Measurements from ENCODE around the gene FBXO31. TPM values are rescaled to one million over a fixed set of nuclear protein-coding genes. Genes with fewer than 3 reads are reported as not detected.
"Not testable (repeated sequence)": the region's sequence is repeated elsewhere in the genome, so short reads cannot be mapped to it uniquely, and the experiment has no call there.

The FBXO31 gene
- total RNA-seq, 2 experiments from 2014 or later: 36.6 TPM

DNA sequence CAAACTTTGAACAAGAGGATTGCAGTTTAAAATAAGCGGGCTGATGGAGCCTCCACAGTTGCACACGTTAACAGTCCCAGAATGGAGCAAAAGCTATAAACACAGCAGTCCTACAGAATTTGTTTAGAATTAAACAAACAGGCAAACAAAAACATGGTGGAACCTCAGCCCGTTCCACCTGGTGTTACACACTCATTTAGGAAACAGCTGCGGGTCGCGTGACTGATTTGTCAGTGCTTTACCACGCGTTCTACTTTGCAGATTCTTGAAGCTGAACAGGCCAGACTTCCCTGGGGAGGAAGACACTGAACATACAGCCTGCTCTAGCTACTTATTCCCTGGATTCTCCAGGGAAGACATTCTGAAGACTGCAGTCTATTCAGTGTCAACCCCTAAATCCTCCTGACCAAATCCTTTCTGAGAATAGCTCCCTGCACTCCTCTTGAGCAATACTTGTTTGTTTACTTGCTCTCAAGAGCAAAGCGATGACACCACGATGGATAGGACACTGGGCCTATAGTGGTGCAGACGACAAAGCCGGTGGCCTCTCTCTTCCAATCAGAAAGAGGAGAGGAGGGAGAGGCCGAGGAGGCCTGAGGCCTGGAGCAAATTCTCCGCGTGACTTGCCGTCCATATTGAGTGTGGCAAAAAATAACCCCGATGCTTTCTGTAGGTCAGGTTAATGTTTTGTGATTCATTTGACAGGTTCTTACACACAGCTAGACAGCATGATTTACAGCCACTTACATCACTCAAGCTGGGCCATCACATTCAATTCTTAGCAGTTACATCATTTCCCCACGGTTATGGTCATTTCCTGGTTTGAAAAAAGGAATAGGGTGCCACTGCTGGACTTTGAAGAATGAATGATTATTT is 4.6 kb upstream of the FBXO31 start:
- H3K27ac Mint-ChIP-seq: peak overlapping the region; percentile 95
- POLR2A ChIA-PET: interaction anchor here (0.7 to 3.8 kb wide), 7 partner anchors 11 to 378 kb away, joined by 3 to 24 read pairs (median 3); partner anchors contain the start of gene C16orf95
- H3K4me3 Mint-ChIP-seq: peak overlapping the region; percentile 67
- H3K36me3 Mint-ChIP-seq: peaks cover 2% of the 10 kb centered on the region
- ATAC-seq (ENCODE audit: low read depth) (peak; percentile 68), DNase-seq (peak; percentile 71)
- no peaks in the 10 kb centered on the region for H3K9me3 Mint-ChIP-seq
- peaks cover 30% of the 10 kb centered on the region for H3K4me1 Mint-ChIP-seq
- H3K27me3 Mint-ChIP-seq: no peaks in the 10 kb centered on the region

DNA sequence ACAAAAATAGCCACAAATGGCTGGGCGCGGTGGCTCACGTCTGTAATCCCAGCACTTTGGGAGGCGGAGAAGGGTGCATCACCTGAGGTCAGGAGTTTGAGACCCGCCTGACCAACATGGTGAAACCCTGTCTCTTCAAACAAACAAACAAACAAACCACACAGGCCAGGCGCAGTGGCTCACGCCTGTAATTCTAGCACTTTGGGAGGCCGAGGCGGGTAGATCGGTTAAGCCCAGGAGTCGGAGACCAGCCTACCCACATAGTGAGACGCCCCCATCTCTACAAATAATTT is 1.2 kb upstream of the FBXO31 start:
- not testable (repeated sequence) for DNase-seq; H3K36me3 Mint-ChIP-seq; H3K27me3 Mint-ChIP-seq; H3K9me3 Mint-ChIP-seq; ATAC-seq (ENCODE audit: low read depth)
- Mint-ChIP-seq H3K27ac (peak overlapping the region; percentile 96), H3K4me3 (peak overlapping the region; percentile 84), H3K4me1 (peaks cover 50% of the 10 kb centered on the region)
- POLR2A ChIA-PET: interaction anchor here (1.0 to 4.4 kb wide), 4 partner anchors 9 to 396 kb away, joined by 4 to 44 read pairs (median 18); partner anchors contain the start of gene C16orf95

DNA sequence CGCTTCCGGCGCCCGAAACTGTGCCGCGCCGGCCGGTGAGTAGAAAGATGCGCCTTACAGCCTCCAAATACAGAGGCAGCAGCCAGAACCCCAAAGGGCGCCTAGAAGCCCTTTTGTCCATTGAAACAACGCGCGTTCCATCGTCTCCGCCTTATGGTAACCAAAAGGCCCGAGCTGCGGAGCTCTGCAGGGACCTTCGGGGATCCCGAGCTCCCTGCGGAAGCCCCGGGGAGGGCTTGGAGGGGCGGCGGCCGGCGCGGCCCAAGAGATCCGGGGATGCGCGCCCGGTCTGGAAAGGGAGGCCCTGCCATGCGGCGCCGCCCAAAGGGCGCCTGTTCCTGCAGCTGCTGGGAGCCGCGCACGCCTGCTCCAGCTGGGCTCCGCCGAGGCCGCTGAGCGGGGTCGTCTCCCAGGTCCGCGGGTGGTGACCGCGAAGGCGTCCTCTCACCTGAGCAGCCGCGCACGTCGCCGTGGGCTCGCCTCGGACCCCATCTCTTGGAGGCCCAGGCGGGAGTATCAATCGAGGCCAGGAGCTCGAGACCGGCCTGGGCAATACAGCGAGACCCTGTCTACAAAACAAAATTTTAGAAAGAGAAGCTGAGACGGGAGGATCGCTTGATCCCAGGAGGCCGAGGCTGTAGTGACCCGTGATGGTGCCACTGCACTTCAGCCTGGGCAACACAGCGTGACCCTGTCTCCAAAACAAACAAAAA is 742 bp upstream of the FBXO31 start:
- Mint-ChIP-seq H3K36me3 (peaks cover 2% of the 10 kb centered on the region), H3K27me3 (no peaks in the 10 kb centered on the region), H3K27ac (peak overlapping the region; percentile 96), H3K4me1 (peaks cover 47% of the 10 kb centered on the region), H3K4me3 (peak overlapping the region; percentile 84), H3K9me3 (no peaks in the 10 kb centered on the region)
- DNase-seq: no peak
- POLR2A ChIA-PET: interaction anchor here (0.6 to 4.4 kb wide), 13 partner anchors 9 to 396 kb away, joined by 3 to 44 read pairs (median 6); partner anchors contain the start of genes C16orf95 and KLHDC4
- ATAC-seq (ENCODE audit: low read depth): peak; percentile 5

DNA sequence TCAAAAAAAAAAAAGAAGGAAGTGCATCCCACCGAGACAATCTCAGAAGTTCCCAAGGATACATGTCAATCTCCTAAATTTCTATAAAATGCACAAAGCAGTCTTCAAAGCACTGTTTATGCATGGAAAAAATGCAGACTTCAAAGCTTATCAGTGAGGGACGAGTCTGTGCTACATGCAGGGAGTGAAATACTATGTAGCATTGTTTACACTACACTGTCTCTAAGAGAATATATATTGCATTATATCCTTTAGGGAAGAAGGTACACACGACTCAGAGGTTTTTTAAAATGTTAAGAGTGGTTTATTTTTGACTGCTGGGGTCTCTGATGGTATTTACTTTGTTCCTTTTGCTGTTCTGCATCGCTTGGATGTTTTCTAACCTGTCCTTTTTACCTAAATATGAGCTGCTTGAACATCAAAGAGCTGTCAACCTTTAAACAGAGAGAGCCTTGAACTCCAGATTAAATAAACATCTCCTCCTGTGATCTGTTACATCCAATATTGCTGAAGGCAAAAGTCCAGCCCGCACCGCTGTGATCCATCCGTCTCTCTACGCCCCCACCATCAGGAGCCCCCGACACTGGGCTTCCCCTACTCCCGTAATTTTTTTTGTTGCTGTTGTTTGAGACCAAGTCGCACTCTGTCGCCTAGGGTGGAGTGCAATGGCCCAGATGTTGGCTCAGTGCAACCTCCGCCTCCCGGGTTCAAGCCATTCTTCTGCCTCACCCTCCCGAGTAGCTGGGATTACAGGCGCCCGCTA is 1.4 kb downstream of the FBXO31 start:
- Mint-ChIP-seq H3K27ac (peak overlapping the region; percentile 91), H3K9me3 (no peaks in the 10 kb centered on the region), H3K27me3 (no peaks in the 10 kb centered on the region), H3K4me1 (peaks cover 35% of the 10 kb centered on the region), H3K36me3 (peaks cover 4% of the 10 kb centered on the region), H3K4me3 (peak overlapping the region; percentile 93)
- ATAC-seq (ENCODE audit: low read depth): no peak
- no peak for DNase-seq
- POLR2A ChIA-PET: interaction anchor here (0.7 to 4.4 kb wide), 8 partner anchors 11 to 582 kb away, joined by 3 to 44 read pairs (median 10); partner anchors contain the start of genes C16orf95 and KLHDC4

DNA sequence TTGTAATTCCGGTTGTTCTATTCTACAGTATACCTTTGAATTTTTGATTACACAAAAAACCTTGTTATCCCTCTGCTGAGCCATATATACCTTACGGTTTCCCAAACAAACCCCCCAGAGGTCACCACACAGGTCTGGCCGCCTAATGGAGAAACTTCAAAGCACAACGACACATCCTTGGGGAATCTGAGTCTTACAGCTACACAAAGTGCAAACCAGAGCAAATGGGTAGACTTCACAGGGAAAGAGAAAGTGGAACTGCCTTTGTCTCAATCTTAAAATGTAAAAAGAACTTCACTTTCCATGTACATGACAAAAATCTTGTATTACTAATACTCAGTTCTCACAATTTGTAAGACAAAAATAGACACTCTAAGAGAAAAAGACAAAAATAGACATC is 2.7 kb downstream of the FBXO31 start:
- H3K36me3 Mint-ChIP-seq: peaks cover 9% of the 10 kb centered on the region
- peak overlapping the region; percentile 93 for H3K4me3 Mint-ChIP-seq
- no peak for ATAC-seq (ENCODE audit: low read depth)
- peaks cover 36% of the 10 kb centered on the region for H3K4me1 Mint-ChIP-seq
- no peaks in the 10 kb centered on the region for H3K27me3 Mint-ChIP-seq
- DNase-seq: peak; percentile 4
- POLR2A ChIA-PET: no interaction called here
- no peaks in the 10 kb centered on the region for H3K9me3 Mint-ChIP-seq
- peak overlapping the region; percentile 67 for H3K27ac Mint-ChIP-seq

DNA sequence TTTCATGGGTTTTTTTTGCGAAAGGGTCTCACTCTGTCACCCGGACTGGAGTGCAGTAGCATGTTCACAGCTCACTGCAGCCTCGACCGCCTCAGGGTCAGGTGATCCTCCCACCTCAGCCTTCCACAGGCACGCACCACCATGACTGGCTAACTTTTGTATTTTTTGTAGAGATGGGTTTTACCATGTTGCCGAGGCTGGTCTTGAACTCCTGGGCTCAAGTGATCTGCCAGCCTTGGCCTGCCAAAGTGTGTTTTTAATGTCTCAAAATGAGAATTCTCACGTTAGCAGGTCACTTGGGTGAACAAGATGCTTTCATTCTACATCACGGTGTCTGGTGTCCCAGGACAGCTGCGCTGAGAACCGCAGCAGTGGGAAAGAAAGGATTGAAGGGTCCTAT is 3.2 kb downstream of the FBXO31 start:
- DNase-seq (peak; percentile 4), ATAC-seq (ENCODE audit: low read depth) (no peak)
- peaks cover 37% of the 10 kb centered on the region for H3K4me1 Mint-ChIP-seq
- peak overlapping the region; percentile 67 for H3K27ac Mint-ChIP-seq
- peak overlapping the region; percentile 93 for H3K4me3 Mint-ChIP-seq
- no peaks in the 10 kb centered on the region for H3K9me3 Mint-ChIP-seq
- POLR2A ChIA-PET: interaction anchor here (1.1 kb wide), 1 partner anchor 63 kb away, joined by 5 read pairs; the partner anchor contains the start of gene C16orf95
- H3K36me3 Mint-ChIP-seq: peaks cover 11% of the 10 kb centered on the region
- H3K27me3 Mint-ChIP-seq: no peaks in the 10 kb centered on the region

DNA sequence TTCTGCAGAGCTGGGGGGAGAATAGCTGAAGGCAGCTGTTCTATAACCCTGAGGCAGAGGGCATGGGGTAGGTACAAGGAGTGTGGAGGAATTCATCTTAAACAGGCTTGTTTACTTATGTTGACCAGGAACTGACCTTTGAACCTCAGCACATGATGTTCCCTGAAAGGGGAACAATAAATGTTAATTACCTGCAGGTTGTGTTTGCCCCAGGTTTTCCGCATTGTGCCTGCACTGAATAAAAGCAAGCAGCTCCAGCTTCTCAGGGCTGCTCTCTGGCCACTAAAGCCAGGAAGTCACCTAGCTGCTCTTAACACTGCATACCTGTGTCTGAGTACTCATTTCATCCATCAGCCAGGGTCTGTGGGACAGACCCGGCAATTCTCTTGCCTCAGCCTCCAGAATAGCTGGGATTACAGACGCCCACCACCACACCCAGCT is 4.2 kb downstream of the FBXO31 start:
- peaks cover 35% of the 10 kb centered on the region for H3K4me1 Mint-ChIP-seq
- not testable (repeated sequence) for H3K27me3 Mint-ChIP-seq; ATAC-seq (ENCODE audit: low read depth); H3K27ac Mint-ChIP-seq; H3K4me3 Mint-ChIP-seq; H3K9me3 Mint-ChIP-seq
- POLR2A ChIA-PET: interaction anchor here (0.7 to 1.1 kb wide), 2 partner anchors 62 to 370 kb away, joined by 4 to 5 read pairs; partner anchors contain the start of gene C16orf95
- peak; percentile 11 for DNase-seq
- H3K36me3 Mint-ChIP-seq: peaks cover 11% of the 10 kb centered on the region

DNA sequence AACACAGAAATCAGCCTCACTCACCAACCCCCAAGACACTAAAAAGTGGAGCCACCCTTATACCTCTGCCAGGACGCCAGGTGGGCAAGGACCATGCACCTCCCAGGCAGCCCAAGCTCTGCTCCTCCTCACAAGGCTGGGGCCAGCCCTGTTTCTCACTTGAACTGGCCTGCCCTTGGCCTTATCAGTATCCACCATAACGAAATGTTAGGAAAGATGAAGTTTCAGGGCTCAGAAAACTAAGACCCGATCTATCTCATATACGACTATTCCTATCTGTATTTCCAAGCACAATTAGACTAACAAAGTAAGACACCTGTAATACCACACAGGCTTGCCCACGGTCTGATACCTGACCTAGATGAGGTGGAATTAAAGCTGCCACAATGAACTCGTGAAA is 6.9 kb downstream of the FBXO31 start:
- Mint-ChIP-seq H3K4me1 (peaks cover 28% of the 10 kb centered on the region), H3K27me3 (no peaks in the 10 kb centered on the region), H3K9me3 (no peaks in the 10 kb centered on the region), H3K27ac (no peak overlapping the region), H3K4me3 (no peak overlapping the region), H3K36me3 (peaks cover 11% of the 10 kb centered on the region)
- ATAC-seq (ENCODE audit: low read depth) (no peak), DNase-seq (no peak)
- POLR2A ChIA-PET: no interaction called here

DNA sequence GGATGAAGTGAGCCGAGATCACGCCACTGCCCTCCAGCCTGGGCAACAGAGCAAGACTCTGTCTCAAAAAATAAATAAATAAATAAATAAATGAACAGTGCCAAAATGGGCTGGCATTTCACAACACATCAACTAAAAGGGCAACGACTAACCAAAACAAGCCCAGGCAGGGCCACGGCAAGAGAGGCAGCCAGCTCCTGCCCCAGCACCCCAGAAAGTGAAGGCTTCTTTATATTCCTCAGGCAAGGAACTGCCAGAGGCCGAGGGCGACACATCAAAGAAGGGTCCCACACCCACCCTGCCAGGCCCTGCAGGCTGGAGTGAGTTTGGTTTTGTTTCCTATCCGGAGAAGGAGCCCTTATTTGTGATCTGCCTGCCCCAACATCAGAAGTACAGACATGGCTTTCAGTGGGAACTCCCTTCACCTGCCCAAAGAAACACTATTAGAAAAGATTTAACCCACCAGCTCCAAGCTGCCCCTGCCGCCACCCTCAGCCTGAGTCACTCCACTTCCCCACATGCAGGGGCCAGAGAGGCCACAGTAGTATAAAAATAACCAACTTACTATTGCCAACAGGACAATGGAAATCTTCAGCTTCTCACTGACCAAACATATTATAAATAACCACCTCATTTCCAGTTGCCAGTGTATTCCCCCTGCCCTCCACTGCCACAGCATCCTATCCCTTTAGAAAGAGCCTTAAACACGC is 8.0 kb downstream of the FBXO31 start:
- DNase-seq (no peak), ATAC-seq (ENCODE audit: low read depth) (no peak)
- no peak overlapping the region for H3K4me3 Mint-ChIP-seq
- H3K4me1 Mint-ChIP-seq: peaks cover 21% of the 10 kb centered on the region
- peaks cover 11% of the 10 kb centered on the region for H3K36me3 Mint-ChIP-seq
- POLR2A ChIA-PET: interaction anchor here (0.8 to 1.5 kb wide), 2 partner anchors 8 to 13 kb away, joined by 3 to 6 read pairs; partner anchors contain the start of gene FBXO31
- no peaks in the 10 kb centered on the region for H3K27me3 Mint-ChIP-seq
- no peak overlapping the region for H3K27ac Mint-ChIP-seq
- no peaks in the 10 kb centered on the region for H3K9me3 Mint-ChIP-seq

DNA sequence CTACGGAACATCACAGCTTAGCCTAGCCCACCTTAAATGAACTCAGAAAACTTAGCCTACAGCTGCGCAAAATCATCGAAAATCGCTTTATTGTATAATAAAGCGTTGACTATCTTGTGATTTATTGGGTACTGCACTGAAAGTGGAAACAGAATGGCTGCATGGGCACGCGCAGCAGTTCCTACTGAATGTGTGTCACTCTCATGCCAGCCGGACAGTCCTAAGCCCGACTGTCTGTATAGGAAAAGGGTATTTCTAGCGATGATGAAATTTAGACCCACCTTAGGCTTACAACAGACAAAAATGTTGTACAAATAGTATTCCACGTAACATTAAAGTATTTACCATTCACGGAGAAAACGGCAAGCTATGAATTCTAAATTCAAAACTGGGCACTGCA is 9.3 kb downstream of the FBXO31 start:
- POLR2A ChIA-PET: interaction anchor here (1.5 kb wide), 1 partner anchor 9 kb away, joined by 6 read pairs; the partner anchor contains the start of gene FBXO31
- no peak overlapping the region for H3K27ac Mint-ChIP-seq
- H3K4me1 Mint-ChIP-seq: peaks cover 21% of the 10 kb centered on the region
- ATAC-seq (ENCODE audit: low read depth): no peak
- H3K9me3 Mint-ChIP-seq: no peaks in the 10 kb centered on the region
- H3K4me3 Mint-ChIP-seq: no peak overlapping the region
- H3K36me3 Mint-ChIP-seq: peaks cover 11% of the 10 kb centered on the region
- DNase-seq: no peak
- H3K27me3 Mint-ChIP-seq: no peaks in the 10 kb centered on the region

DNA sequence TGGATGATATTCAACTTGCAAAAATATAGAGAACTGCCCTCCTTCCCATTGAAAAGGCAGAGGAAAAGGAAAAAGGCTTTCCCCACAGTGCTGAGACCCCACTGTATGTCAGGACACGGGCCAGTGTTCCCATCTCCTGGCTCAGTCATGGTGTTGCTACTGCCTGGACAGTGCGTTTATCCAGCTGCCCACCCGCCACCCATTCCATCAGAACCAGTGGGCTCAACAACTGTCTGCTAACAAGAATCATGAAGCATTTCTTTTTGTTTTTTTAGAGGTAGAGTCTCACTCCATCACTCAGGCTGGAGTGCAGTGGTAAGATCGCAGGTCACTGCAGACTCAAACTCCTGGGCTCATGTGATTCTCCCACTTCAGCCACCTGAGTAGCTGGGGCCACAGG is 11.3 kb downstream of the FBXO31 start:
- POLR2A ChIA-PET: interaction anchor here (1.3 kb wide), 1 partner anchor 11 kb away, joined by 4 read pairs; the partner anchor contains the start of gene FBXO31
- no peak overlapping the region for H3K27ac Mint-ChIP-seq
- no peak for DNase-seq
- no peak overlapping the region for H3K4me3 Mint-ChIP-seq
- no peaks in the 10 kb centered on the region for H3K27me3 Mint-ChIP-seq
- no peaks in the 10 kb centered on the region for H3K9me3 Mint-ChIP-seq
- no peak for ATAC-seq (ENCODE audit: low read depth)
- peaks cover 24% of the 10 kb centered on the region for H3K4me1 Mint-ChIP-seq
- H3K36me3 Mint-ChIP-seq: peaks cover 9% of the 10 kb centered on the region

DNA sequence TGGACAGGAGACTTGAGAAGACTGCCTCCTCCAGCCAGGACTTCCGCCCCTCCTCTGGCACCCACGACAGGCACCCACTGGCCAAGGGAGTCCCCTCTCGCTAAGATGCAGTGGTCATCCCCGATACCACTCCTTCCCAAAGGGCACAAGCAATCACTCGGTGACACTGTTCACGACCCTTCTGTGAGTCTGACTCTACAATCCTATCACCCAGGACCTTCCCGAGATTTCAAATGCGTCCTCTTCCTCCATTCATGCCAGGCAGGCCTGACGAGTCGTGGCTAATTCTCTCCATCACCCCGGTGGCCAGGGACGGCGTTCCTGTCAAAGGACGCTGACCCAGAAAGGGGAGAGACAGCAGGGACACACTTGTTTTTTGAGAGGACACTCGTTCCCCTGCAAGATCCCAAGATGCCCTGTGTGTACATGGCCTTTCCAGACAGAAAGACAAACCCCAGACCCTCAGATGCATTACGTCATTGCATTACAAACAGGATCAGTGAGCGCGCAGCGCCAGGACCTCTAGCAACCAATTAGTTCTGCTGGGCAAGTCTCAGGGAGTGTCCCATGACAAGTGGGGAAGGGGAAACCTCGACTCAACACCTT is 12.2 kb downstream of the FBXO31 start:
- Mint-ChIP-seq H3K36me3 (peaks cover 5% of the 10 kb centered on the region), H3K4me3 (no peak overlapping the region), H3K27ac (no peak overlapping the region), H3K27me3 (no peaks in the 10 kb centered on the region), H3K4me1 (peaks cover 18% of the 10 kb centered on the region), H3K9me3 (no peaks in the 10 kb centered on the region)
- no peak for DNase-seq
- ATAC-seq (ENCODE audit: low read depth): no peak
- POLR2A ChIA-PET: interaction anchor here (1.3 kb wide), 1 partner anchor 12 kb away, joined by 4 read pairs; the partner anchor contains the start of gene FBXO31

Measured in activated naive CD8-positive, alpha-beta T cell treated with anti-CD3 and anti-CD28 coated beads, Interleukin-2, amount 10 ng/mL, durations not matched to agents 7 days and 5 days (primary cell).